ENCODE data around the gene CNPPD1.
A peak's percentile ranks its signal among the peaks of the same experiment; 100 is the strongest.

The CNPPD1 gene

DNA sequence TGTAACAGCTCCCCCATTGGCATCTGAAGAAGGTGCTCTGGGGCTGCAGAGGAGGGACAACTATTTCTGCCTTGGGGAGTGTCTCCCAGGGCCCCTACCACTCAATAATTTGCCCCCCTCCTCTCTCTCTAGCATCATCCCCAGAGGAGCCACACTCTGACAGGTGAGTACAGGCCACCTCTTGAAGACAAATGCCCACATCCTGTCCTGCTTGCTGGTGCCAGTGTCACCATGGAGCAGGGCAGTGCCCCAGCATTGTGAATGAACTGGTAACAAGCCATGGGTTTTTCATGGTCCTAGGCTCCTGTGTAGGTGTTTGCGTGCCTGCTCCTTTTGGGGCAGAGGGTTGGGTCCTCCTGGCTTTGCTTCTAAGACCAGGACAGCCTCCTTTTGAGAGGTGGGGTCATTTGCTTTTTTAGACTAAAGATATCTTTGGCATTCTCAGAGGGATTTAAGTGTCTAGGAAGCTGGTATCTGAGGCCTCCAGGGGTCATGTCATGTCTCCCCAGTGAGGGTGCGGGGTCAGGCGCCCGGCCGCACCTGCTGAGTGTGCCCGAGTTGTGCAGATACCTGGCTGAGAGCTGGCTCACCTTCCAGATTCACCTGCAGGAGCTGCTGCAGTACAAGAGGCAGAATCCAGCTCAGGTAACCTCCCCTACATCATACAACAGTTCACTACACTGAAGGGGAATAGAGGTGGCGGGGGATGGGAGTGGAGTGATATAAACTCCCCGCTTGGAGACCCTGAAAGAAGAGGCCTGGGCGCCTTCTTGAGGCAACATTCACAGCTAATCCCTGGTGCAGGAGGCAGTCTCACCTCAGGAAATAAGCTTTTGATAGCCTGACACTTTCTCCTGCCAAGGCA, 3.1 kb upstream of the CNPPD1 start:
- no peak for DNase-seq (ENCODE audit: low read depth in 3 of 3)

DNA sequence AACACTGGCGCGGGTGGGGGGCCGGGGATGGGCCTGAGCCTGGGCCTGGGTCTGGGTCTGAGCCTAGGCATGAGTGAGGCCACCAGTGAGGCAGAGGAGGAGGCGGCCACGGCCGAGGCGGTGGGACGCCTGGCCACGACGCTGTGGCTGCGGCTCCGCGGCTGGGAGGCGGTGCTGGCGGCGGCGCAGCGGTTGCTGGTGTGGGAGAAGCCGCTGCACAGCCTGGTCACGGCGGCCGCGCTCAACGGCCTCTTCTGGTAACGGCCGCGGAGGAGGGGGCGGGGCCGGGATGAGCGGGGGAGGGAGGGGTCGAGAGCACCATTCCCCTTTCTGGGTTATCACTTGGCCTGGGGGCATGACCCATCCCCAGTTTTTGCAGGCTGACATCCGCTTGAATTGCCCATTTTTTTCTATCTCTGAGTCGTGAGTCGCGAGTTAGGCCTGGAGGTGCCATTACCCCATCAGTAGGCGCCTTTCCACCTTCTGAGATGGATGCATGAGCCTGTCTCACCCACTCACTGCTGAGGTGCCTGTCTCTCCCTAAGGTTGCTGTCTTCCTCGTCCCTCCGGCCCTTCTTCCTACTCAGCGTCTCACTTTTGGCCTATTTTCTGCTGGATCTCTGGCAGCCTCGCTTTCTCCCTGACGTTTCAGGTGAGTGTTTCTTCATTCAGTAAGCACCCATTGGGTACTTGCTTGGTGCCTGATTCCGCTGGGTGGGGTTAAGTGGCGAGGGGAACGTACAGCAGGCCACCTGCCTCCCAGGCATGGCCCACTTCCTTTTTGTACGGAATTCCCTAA, 1.9 kb upstream of the CNPPD1 start:
- DNase-seq (ENCODE audit: low read depth in 3 of 3): peak in 1 of 3 experiments; percentile 10

DNA sequence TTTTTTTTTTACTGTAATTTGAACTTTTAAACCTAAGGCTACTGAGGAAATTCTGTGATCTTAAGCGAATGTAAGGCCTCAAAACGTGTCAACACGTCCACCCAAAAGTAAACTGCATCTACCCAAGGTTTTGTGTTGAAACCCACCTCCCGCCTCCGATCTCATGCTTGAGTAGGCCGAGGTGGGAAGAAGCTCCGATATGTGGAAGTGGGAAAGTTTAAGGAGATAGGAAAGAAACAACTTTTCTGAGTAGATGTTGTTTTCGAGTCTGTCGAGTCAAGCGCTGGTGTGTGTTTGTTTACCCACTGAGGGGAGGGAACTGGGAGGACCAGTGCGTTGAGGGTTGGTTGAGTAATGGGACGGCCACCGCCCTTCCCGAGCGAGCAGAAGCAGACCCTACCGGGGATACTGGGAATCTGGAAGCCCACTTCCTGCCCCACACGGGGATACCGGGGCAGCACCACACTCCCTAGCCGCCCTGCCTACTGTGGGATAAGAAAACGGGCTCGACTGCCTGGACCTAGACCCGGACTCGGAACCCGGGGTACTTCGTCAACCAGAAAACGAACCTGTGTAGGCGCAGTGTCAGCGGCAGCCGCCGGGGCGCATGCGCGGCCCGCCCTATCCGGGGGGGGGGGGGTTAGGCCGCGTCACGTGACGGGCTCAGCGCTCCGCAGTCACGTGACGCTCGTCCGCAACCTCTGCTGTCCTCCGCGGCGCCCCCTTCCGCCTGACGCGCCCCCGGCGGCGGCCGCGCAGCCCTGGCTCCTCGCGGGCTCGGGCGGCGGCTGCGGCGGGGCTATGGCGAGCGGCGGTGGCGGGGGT, 1.0 kb upstream of the CNPPD1 start, which contains the start of gene RETREG2:
RETREG2 (plus strand) TSS at position 724 of the 825 bp plus-strand sequence; CDS start at position 802, 78 bp downstream.
- DNase-seq (ENCODE audit: low read depth in 3 of 3): peak; percentile 53 to 66 (median 63)

DNA sequence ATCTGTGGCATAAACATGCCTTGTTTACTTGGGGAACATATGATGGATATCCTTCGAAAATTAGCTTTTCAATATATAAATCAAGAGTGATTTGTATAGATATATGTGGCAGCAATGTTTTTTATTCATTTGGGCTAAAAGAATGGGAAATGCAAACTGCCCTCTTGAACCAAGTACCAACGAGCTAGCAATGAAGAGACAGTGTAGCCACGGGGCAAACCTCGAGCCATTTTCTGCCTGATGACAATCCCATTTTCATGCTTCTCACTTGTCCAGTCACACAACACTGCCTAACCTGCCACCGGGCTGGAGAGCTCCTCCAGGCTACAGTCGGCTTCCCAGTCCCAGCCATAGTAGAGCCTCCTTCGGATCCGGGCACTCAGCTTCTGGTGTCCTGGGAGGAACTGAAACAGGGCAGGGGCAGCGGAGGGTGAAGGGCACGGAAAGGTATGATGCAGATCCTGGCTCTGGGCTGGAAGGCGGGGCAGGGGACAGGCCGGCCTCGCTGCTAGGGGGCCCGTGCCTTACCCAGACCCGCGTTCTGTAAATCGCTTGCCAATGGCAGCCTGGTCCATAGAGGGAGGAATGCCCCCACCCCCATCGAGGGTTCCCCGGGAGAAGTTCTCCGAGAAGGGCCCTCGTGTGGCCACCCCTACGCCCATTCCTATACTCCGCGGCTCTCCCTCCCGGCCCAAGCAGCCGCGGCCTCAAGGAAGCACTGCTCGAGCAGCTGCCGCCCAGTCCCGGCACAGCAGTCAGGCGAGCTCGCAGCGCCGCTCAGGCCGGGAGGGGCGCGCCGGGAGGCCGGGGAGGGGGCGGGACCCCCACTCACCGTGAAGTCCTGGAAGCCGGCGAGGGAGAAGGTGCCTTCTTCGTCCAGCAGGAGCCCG, 552 bp downstream of the CNPPD1 start:
- DNase-seq (ENCODE audit: low read depth in 3 of 3): no peak

DNA sequence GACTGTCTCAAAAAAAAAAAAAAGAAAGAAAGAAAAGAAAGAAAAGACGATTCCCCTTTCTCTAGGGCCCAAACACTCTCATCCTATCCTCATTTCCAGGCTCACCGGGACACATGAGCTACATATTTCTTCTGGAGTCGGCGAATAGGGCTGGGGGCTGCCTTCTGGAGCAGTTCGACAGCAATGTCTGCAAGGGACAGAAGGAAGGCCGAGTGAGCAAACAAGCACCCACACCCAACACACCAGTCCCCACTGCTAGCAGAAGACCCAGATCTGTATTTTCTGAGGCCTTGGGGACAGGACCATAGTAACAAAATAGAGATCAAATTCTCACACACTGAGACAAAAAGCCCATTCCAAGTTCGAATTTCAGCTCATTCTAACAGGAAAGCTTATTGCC, 1.2 kb downstream of the CNPPD1 start:
- no peak for DNase-seq (ENCODE audit: low read depth in 3 of 3)

DNA sequence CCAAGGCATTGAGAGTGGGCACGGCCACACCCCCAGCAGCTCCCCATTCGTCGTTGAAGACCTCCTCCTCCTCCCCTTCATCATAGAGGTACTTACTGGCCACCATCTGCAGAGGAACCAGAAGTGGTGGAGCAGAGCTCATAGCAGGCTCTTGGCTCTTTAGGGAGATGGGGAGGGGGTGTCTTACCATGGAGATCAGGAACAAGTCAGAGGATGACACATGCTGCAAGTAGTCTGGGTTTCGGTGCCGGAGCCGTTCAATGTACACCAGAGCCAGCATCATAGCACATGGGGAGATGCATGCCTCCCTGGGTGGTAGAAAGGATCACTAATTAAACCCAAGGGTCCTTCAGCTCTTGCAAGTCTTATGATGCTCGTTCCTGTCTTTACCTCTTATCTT, 1.9 kb downstream of the CNPPD1 start:
- no peak for DNase-seq (ENCODE audit: low read depth in 3 of 3)

DNA sequence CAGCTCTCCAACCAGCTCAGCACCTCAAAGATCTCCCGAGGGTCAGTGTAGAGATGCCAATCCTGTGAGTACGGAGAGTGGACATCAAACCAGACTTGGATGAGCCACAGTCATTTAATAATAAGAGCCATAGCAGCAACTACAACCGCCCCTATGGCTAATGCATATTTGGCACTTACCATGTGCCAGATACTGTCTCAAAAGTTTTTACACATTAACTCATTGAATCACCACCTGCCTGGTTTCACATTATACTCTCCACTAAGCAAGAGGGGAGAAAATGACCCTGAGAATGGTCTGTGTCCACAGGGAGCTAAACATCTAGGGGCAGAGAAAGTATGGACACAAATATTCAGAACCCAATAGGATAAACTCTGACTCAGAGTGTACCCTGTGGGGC, 2.6 kb downstream of the CNPPD1 start:
- DNase-seq (ENCODE audit: low read depth in 3 of 3): no peak

DNA sequence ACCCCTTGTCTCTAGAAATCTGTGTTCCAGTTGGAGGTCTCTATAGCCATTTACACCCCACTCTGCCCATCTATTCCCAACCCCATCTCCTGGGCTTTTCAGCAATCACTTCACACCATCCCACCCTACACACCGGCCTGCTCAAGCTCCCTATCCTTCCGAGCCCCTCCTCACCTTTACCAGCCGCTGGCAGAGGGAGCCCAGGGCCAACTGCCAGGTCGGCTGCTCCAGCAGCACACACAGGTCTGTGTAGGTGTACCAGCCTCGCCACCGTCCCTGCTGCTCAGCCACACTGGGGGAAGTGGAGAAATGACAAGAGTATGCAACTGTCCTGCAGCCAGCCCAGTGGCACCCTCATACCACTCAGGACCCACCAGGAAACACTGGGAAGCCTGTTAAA, 3.5 kb downstream of the CNPPD1 start:
- no peak for DNase-seq (ENCODE audit: low read depth in 3 of 3)

DNA sequence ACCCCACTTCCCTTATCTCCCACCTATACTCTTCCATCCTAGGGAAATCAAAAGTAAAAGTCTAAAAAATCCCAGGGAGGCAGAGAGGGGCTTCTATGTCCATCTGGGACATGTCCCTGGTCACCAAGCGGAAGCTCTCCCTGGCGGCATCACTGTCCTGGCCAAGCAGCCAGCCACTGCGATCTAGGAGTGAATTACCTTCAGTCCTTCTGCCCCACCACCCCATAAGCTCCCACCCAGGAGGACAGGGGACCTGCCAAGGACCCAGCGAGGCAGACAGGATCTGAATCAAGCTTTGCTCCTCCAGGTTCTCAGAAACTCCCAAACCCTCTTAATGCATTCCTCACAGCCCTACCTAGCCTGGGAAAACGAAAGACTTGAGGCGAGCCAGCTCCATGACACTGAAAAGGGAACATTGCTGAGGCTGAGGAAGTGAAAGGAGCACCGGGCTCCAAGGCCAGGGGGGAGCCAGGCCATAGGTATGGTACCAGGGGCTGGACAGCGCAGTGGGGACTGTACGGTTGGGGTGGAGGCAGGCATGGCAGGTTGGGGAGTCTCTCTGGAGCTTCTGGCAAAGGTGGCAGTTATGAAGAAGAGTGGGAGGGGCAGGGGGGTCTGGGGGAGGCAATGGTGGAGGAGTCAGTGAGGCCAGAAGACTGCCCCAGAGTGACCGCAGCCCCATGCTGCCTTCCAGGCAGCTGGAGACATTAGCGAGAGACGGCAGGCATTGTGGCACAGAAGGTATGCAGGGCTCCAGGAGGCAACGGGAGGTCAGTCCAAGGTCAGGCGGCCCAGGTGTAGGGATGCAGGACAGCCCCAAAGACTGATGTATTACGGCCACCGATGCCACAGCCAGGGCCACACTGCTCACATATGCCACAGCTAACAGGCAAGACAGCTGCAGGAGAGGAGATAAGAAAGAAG, 4.2 kb downstream of the CNPPD1 start:
- DNase-seq (ENCODE audit: low read depth in 3 of 3): no peak

DNA sequence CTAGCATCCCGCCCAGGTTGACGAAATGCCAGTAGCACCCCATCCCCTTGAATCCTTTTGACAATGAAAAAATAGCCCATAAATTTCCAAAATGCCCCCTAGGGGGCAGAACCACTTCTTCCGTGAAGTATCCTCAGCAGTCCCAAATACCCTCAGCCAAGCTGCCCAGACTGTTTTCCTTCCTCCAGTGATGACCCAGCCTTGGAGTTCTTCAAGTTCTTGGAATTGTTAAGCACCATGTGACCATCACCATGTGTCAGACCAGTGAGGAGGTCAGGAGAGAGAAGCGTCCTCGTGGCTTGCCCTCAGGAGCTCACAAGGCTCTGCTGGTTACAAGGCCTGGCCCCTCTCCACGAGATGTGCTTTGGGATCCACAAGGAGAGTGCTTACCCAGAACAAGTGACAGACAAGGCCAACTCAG, 5.5 kb downstream of the CNPPD1 start:
- DNase-seq (ENCODE audit: low read depth in 3 of 3): peak in 1 of 3 experiments; percentile 12

DNA sequence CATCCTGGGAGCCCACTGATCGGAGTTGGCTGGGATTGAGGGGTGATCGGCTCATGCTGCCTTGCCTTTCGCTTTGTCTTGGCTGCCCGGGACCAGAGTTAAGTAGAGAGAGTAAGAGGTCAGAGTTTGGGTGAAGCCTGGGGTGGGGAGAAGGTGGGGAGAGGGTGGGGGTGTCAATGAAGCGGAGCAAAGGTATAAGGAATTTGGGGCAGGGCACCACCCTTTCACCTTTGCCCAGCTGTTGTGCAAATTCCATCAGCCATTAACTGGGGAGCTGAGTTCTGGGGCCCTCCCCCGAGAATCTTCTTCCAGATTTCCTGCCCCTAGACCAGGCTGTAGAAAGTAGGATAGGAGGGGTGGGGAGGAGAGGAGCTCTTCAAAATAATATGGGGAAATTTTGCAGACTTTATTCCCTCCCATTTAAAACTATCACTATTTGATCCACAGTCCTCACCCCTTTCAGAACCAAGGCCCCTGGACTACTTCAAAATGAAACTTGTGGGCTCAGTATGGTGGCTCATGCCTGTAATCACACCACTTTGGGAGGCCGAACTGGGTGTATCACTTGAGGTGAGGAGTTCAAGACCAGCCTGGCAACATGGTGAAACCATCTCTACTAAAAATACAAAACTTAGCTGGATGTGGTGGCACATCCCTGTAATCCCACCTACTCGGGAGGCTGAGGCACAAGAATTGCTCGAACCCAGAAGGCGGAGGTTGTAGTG, 6.6 kb downstream of the CNPPD1 start, which contains the start of gene SLC23A3:
SLC23A3 (minus strand) TSS at position 100 of the 725 bp plus-strand sequence; CDS start at position 55, 45 bp downstream.
- DNase-seq (ENCODE audit: low read depth in 3 of 3): no peak

DNA sequence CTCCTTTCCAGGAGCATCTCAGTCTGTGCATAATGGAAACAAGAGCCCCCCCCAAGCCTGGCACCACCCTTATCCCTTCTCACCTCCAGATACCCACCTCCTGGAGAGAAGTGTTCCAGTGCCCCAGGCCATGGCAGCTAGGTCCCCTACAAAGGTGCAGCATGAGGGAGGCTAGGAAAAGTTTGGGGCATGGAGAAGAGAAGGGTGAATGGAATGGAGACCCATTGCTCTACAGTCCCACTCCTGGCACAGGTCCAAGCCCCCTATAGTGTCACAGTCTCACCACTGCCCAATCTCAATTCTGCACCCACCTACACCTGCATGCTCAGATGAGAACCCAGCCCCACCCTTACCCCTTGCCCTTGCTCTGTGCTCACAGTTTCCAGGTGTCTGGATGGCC, 7.8 kb downstream of the CNPPD1 start:
- DNase-seq (ENCODE audit: low read depth in 3 of 3): no peak

DNA sequence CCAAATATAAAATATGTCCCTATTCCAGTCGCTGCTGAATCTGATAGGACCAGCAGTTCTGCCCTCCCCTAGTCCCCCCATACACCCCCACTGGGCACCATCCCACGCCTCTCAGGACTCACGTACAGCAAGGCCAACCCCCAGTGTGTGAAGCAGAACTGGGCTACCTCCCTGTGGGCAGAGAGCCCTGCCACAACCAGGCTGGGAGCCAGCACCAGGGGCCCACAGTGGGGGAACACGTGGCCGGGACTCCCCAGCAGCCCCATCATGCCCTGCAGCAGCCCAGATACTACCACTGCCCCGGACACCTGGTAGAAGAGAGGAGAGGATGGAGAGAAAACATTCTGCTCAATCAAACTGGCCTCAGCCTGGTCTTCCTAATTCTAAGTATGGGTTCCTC, 8.2 kb downstream of the CNPPD1 start:
- DNase-seq (ENCODE audit: low read depth in 3 of 3): no peak

DNA sequence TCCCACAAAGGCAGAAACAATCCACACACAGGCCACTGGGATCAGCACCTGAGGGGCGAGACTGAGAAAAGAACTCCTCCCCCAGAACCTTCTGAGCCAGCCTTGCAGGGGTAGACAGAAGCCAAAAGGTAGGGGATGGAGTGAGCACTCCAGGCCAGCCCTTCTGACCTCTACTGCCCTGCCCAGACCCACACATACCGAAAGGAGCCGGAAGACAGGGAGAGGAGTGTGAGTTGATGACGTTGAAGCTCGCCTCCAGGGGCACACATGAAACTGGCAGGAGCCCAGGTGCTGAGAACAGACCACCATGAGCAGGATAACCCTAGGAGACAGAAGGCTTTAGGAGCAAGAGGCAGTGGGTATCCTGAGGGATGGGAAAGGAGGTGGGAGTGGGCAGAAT, 8.7 kb downstream of the CNPPD1 start:
- no peak for DNase-seq (ENCODE audit: low read depth in 3 of 3)

DNA sequence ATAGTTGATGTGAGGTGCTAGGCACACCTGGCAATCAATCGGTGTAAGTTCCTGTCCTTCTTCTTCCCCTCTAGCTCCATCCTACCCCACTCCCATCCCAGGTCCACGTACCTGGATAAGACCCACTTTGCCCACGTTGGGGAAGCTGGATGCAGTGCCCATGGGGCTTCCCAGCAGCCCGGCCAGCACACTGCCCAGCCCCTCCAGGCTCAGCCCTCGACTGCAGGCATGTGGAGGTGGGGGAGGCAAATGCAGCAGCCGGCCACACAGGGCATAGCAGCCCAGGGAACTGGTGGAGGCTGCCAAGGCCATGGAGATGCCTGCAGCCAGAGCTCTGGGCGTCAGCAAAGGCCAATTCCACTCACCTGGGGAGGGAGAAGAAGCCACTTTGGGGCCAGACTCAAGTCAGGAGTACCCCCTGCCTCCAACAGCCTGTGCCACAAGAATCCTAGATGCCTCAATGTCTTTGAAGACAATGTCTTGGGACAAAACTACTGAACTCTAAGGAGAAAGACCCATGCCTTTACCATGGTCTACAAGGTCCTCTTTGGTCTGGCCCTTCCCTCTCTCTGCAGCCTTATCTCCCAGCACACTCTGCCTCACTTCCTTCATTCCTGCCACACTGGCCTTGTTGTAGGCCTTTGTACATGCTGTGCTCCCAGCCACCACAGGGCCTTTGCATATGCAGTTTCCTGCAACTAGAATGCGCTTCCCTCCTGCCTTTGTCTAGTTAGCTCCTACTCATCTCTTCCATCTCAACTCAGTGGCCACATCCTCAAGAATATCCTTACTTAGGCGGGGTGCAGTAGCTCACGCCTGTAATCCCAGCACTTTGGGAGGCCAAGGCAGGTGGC, 11.4 kb downstream of the CNPPD1 start:
- DNase-seq (ENCODE audit: low read depth in 3 of 3): no peak

DNA sequence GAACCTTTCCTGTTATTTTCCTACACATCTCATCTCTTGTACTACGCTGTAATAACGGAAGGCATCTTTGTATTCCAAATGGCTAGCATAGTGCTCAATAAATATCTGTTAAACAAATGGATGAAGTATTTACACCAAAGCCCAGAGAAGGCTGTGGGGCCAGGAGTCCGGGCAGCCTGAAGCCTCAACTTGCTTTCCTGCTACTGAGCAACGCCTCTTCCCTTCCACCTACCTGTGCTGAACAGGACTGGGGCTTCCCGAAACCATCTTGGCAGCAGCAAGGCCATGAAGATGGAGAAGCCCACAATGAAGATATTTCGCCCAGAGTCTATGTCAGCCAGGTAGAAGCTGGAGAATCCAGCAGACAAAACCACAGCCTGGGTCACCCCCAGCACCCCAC, 13.6 kb downstream of the CNPPD1 start:
- DNase-seq (ENCODE audit: low read depth in 3 of 3): no peak

DNA sequence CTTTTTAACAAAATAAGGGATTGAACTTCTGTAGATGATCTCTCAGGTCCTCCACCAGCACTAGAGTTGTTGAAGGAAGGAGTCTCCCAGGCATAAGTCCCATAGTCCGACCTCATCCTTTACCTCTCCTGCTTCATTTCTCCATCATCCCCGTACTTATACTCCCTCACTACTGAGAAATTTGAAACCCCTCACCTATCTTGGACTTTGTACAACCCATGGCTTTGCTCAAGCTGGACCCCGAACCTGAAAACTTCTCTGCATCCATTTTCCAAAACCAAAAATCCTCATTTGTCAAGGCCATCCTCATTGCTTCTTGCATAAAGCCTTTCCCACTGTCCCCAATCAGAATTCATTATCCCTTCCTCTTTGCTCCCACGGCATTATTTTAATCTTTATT, 15.6 kb downstream of the CNPPD1 start:
- DNase-seq (ENCODE audit: low read depth in 3 of 3): no peak
